Measurements from ENCODE around the gene IGSF23.
"Not testable (repeated sequence)": the region's sequence is repeated elsewhere in the genome, so short reads cannot be mapped to it uniquely, and the experiment has no call there.

IGSF23 gene

DNA sequence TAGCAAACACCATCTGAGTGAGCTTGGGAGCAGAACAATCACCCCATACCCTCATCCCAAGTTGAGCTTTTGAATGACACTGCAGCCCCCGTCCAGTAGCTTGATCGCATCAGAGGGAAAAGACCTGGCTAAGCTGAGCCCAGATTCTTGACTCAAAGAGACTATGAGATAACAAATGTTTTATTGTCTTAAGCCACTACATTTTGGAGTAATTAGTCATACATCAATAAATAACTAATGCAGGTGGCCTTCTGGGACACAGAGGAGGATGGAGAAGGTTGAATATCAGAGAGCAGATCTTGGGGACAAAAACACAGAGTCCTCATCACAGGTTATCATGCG, 24.6 kb upstream of the IGSF23 start:
- no peak for DNase-seq

DNA sequence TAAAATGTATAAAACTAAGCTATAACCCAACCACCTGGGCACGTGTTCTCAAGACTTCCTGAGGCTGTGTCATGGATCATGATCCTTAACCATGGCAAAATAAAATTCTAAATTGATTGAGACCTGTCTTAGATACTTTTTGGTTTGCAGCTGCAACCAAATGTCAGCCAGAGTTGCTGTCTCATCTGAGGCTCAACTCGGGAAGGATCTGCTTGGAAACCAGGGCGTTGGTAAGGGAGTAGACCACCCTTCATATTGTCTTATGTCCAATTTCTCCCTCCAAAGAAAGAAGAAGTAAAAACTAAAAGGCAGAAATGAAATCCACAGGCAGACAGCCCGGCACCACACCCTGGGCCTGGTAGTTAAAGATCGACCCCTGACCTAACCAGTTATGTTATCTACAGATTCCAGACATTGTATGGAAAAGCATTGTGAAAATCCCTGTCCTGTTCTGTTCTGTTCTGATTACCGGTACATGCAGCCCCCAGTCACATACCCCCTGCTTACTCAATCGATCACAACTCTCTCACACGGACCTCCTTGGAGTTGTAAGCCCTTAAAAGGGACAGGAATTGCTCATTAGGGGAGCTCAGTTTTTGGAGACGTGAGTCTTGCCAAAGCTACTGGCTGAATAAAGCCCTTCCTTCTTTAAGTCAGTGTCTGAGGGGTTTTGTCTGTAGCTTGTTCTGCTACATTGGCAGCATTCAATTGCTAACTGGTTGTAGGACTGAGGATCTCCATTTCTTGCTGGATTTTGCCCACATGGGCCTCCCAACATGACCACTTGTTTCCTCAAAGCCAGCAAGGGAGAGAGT, 22.9 kb upstream of the IGSF23 start:
- no peak for DNase-seq

DNA sequence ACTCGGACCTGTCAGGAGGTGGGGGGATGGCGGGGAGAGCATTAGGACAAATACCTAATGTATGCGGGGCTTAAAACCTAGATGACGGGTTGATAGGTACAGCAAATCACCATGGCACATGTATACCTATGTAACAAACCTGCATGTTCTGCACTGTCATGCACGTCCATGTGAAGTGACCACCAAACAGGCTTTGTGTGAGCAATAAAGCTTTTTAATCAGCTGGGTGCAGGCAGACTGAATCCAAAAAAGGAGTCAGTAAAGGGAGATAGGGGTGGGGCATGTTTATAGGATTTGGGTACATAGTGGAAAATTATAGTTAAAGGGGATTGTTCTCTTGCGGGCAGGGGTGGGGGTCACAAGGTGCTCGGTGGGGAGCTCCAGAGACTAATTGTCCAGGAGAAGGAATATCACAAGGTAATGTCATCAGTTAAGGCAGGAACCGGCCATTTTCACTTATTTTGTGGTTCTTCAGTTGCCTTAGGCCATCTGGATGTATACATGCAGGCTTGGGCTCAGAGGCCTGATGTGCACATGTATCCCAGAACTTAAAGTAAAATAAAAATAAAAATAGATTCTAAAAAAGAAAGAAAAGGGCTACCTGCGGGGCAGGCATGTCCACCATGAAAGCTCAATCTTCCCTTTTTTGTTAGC, 21.9 kb upstream of the IGSF23 start:
- not testable (repeated sequence) for DNase-seq

DNA sequence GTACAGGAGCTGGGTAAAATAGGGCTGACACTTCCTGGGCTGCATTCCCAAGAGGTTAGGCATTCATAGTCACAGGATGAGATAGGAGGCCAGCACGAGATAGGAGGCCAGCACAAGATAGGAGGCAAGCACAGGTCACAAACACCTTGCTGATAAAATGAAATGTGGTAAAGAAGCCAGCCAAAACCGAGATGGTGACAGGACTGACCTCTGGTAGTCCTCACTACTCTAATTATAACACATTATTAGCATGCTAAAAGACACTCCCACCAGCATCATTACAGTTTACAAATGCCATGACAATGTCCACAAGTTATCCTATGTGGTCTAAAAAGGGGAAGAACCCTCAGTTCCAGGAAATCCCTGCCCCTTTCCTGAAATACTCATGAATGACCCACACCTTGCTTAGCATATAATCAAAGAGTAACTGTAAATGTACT, 20.9 kb upstream of the IGSF23 start:
- DNase-seq = no peak

DNA sequence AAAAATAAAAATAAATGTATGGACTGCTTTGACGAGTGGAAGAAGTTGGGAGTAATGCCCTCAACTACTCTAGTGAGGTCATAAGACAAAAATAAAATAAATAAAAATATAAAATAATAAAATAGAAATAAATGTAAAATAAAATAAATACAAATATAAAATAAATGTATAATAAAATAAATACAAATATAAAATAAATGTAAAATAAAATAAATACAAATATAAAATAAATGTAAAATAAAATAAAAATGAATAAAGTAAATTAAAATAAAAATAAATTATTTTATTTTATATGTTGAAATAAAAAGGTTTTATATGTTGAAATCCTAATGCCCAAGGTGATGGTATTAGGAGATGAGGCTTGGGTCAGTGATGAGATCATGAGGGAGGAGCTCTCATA, 20.1 kb upstream of the IGSF23 start:
- DNase-seq = no peak

DNA sequence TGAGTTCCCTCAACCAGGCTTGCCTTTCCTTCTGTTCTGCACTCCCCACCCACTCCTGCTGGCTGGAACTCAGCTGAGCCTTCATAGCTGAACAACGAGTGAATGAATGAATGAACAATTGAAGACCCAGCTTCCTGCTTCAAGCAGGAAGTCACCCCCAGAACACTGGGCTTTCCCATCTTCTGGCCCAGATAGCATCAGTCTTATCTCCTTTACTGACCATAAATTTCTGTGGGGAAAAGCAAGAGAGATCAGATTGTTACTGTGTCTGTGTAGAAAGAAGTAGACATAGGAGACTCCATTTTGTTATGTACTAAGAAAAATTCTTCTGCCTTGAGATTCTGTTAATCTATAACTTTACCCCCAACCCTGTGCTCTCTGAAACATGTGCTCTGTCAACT, 19.5 kb upstream of the IGSF23 start:
- DNase-seq = not testable (repeated sequence)

DNA sequence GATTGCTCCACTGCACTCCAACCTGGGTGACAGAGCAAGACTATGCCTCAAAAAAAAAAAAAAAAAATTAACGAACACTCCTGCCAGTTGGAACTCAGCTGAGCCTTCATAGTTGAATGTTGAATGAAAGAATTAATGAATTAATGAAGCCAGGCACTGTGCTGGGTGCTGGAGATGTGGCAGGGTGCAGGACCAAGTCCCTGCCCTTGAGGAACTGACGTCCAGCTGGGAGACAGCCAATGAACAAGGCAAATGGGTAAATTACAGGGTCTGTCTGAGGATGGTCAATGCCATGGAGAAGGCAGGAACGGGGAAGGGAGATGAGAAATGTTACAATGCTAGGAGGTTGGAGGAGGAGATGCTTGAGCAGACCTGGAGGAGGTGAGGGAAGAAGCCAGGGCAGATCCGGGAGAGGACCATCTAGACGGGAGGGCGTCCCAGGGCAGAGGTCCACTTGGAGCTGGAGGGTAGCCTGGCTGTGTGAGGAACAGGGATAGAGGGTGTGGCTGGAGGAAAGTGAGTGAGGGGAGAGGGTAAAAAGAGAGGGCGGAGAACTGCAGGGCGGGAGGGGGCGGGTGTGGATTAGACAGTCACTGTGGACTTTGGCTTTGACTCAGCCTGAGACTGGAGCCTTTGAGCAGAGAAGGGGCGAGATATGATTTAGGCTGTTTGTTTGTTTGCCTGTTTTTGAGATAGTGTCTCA, 16.8 kb upstream of the IGSF23 start:
- no peak for DNase-seq

DNA sequence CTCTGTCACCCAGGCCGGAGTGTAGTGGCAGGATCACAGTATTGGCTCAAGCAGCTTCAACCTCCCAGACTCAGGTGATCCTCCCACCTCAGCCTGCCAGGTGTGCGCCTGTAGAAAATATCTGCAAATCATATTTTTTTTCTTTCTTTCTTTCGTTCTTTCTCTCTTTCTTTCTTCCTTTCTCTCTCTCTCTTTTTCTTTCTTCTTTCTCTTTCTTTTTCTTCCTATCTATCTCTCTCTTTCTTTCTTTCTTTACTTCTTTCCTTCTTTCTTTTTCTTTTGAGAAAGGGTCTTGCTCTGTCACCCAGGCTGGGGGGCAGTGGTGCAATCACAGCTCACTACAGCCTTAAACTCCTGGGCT, 16.3 kb upstream of the IGSF23 start:
- no peak for DNase-seq

DNA sequence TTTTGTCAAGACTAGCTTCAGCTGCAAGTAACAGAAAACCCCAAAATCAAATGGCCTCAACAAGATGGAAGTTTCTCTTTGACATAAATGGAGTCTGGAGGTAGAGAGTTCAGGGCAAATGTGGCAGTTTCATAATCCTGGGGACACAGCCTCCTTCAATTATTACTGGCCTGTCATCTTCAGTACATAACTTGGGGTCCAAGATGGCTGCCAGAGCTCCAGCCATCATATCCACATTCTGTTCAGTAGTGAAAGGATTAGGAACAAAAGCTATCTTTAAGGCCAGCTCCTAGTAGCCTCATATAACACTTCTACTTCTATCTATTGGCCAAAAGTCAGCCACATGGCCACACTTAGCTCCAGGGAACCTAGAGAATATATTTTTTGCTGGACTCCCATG, 15.0 kb upstream of the IGSF23 start:
- no peak for DNase-seq

DNA sequence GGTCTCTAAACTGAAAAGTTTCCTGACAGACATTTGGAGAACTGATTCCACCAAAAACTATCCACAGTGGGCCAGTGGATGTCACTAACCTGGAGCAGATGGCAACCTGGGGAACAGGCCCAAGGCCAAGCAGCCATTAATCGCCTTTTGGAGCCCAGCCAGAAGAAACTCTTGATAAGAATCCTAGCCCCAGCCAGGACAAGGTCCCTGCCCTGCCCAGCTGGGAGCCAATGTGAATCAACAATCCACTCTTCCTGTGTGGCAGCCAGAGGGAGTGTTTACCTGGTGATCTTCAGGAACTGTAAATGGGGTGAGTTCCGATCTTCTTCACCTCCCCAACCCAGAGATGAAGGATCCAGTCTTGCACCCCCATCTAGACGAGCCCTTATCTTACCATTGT, 14.5 kb upstream of the IGSF23 start:
- no peak for DNase-seq

DNA sequence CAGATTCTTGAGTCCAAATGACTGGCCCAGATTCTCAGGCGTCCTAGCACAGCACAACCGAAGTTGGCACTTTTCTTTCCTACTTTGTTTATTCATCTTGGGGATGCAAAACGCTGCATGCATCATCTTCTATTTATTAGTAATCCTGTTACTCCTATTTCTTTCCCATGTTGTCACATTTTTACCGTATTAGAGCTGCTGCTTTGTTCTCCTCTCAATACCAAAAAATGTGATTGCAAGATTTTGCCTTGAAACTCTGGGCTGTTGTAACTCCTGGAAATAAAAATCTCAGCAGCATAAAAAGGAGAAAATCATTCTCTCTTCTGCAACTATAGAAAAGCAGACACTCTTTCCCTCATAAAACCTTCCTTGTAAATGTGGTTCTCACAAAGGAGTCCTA, 12.9 kb upstream of the IGSF23 start:
- no peak for DNase-seq

DNA sequence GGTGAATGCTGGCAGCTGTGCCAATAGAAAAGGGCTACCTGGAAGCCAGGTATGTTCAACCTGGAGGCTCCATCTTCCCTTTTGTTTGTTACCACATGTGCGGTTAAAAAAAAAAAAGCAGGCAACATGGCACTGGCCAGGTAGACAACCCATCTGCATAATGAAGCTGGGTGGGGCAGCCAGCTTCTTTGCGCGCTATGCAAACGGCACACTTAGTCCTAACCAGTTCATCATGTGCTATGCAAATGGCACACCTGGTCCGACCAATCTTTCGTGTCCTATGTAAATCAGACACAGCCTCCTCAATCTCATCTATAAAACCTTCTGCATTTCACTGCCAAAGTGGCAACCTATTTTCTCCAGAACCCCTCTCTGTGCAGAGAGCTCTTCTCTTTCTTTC, 11.3 kb upstream of the IGSF23 start:
- no peak for DNase-seq

DNA sequence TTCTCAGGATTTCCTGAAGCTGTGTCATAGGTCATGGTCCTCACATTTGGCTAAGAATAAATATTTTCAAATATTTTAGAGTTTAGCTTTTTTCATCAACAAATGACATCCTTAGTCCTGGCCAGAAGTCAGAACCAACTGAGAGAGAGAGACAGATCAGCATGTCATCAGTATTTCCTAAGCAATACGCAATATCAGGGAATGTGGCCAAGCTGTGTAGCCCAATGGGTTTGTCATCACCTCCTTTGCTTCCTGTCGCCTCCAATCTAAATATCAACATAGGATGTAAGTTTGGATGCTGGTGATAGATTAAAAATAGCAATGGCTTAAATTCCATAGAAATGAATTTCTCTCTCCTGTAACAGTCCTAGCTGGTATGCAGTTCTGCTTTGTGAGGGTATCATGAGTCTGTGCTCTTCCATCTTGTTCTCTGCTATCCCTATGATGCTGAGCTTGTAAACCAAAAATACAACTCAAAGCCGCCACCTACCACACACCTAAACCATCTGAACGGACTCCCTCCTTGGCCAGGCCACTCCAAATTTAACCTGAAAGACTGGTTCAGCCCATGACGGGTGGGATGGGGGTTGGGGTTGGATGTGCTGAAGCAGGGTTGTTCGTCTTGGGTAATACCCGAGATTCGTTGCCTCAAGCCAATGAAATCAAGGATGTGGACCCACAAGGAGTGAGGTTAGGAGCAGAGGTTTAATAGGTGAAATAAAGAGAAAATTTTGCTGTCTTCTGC, 10.0 kb upstream of the IGSF23 start:
- no peak for DNase-seq

DNA sequence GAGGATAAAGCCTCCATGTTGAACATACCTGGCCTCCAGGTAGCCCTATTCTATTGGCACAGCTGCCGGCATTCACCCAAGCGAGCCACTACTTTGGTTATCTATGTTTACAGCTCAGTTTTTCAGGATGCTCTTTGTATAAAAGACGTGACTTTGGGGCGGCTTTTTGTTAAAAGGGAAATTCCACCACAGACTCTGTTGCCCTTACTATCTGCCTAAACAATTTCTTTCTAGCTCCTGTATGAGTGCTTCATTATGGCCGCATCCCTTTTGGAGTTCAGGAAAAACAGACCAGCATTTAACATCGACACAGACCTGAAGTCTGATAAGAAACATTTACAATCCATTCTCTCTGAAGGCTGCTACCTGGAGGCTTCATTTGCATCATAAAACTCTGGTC, 9.1 kb upstream of the IGSF23 start:
- no peak for DNase-seq

DNA sequence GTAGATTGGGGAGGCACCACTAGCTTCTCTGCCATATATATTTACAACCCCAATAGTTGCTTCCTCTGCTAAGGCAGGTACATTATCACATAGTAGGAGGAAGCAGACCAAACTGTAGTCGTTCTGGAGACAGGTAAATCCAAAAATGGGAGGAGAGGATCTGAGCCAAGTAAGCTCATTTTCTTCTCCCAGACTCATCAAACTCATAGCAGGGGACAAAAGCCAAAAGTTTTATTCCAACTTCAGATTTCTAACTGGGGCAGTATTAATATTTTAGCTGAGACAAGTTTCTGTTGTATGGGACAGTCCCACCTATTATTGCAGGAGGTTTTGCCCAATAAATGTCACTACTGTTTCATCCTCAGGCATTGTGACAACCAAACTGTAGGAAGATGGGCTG, 7.8 kb upstream of the IGSF23 start:
- no peak for DNase-seq

DNA sequence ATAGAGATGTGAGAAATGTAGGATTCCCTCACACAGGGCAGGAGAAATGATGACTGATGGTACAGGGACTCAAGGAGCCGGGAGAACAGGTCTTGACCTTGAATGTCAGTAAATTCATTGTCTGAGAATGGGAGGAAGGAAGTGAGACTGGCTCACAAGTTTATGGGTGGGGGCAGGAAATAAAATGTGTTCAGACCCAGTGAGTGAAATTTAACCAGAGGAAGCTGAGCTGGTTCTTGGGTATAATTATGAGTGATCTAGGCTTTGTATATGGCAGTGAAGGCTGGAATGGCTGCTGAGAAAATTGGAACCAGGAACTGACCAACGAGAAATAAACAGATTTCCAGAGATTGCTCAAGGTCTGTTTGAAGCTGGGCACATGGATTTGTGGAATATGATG, 6.3 kb upstream of the IGSF23 start:
- DNase-seq = no peak

DNA sequence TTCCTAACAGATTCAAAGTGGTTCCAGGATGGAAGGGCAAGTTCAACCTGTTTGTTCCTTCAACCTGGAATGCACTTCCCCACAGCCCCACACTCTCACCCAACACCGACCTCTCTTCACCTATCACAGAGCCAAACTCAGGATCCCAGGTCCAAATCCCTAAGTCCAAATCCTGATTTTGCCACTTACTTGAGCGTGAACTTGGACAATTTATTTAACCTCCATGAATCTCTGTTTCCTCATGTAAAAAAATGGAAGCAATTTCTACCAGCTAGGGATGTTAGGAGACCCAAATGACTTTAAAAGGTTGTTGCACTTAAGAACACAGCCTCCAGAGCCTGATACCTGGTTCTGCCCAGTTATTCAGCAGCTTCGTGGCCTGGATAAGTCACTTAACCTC, 5.4 kb upstream of the IGSF23 start:
- DNase-seq = no peak

DNA sequence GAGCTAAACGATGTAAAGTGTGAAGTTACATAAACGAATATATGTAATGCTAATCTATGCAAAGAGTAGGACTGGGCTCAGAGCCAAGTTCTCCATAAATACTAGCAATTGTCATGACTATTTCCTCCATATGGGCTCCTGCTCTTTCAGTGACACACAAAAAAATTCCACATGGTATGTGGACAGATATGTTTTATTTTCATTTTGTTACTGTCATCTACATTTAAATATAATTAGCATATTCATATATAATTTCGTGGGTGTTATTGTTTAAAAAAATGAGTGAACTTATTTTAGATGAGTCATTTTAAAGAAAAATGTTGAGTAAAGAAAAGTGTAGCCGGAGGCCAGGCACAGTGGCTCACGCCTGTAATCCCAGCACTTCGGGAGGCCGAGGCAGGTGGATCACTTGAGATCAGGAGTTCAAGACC, 5.0 kb upstream of the IGSF23 start:
- DNase-seq = no peak

DNA sequence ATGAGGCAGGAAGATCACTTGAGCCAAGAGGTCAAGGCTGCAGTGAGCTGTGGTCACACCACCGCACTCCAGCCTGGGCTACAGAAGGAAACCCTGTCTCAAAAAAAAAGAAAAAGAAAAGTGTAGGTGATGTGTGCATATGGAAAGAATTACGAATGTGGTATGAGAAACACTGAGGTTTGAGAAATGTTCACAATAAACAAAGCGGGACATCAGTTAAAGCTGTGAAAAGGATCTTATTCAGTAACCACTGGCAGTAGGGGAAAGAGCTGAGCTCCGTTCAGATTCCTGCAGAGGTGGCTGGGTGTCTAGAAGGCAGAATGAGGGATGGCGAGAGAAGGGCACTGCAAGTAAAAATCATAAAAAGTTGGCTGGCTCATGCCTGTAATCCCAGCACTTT, 4.1 kb upstream of the IGSF23 start:
- no peak for DNase-seq

DNA sequence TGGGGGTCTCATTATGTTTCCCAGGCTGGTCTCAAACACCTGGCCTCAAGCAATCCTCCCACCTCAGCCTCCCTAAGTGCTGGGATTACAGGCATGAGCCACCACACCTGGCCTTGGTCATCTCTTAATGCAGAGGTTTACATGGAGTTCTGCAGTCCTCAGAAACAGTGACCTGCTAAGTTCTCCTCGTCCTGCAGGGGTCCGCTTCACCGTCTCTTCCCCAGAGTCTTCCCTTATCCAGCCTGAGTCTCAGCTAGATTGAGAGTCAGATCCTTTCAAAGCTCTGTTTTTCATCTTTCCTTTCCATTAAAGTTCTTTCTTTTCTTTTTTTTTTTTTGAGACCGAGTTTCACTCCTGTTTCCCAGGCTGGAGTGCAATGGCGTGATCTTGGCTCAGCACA, 2.9 kb upstream of the IGSF23 start:
- not testable (repeated sequence) for DNase-seq

DNA sequence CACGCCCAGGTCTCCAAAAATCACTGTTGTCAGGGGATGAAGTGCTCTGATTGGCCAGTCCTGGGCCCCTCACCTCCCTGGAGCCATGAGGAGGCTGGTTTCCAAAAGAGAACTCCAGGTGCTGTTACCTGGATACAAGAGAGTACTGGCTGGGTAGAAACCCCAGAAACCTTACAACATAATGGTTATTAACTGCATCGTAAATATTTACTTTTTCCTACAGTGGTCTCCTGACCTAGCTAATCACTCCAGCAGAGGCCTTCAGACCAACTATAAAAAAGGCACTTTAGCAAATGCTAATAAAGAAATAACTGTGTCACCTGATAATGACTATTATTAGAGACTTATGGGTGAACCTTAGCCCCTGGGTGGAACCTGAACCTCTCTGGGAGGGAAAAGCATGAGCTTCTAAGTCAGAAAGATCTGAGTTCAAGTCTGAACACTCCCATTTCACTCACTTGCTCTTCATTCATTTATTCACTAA, 1.5 kb upstream of the IGSF23 start:
- DNase-seq = no peak

DNA sequence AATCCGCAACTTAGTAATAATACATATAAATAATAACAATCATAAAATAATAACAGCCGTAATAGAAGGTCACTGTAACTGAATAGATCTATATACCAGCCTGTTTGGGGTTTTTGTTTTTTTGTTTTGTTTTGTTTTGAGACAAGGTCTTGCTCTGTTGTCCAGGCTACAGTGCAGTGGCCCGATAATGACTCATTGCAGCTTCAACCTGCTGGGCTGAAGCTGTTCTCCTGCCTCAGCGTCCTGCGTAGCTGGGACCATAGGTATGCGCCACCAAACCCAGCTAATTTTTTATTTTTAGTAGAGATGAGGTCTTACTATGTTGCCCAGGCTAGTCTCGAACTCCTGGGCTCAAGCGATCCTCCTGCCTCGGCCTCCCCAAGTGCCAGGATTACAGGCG, 950 bp downstream of the IGSF23 start:
- no peak for DNase-seq

DNA sequence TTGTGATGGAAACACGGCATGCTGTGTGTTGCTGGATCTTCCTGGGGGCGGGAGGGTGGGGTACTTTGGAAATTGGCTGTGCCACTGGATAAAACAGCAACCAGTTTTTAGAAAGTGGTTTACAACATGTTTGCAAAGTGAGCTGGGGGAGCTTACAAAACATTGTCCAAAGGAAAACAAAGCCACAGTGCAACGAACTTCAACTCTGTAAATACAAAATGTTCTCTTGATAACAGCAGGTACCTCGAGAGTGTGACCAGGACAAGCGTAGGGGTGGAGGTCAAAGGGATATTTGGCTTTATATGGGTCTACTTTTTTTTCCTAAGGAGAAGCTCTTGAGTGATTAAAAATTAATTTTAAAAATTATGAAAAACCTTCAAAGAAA, 2.5 kb downstream of the IGSF23 start:
- no peak for DNase-seq

Data from stimulated activated naive CD4-positive, alpha-beta T cell treated with Interleukin-2 at 50 U/mL for 16 hours (primary cell).